ENCODE measurements around the gene FOXRED2. TPM values are rescaled to one million over a fixed set of nuclear protein-coding genes. Genes with fewer than 3 reads are reported as not detected.

Gene FOXRED2
- total and polyA plus RNA-seq, 2 of the 8 experiments (the other 6 are each of a cell fraction or from before 2014, with no cell fraction given): 11.5 to 27.8 TPM

DNA sequence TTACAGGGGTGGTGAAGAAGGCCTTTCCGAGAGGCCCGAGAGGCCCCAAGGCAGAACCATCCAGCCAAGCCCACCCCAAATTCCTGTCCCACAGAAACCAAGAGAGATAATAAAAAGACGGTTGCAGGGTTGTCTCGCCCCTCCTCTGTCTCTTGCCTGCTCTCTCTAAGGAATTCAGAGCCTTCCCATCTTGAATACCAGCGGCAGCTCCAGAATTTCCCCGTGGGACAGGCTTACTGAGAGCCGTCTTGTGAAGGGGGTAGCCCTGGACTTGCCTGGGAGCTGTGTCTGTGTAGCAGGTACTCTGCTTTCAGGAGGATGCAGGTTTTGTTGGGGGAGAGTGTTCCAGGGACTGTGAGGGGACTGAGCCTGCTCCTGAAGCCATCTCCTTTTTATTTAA, 31.7 kb upstream of the FOXRED2 start (continued):
- TF ChIP-seq JUND (IDR thresholded peaks at IDR 0.05; ENCODE audit: low read length): no peak
- no peak for TF ChIP-seq PHF8 (conservative IDR thresholded peaks at IDR 0.05; ENCODE audit: low read depth, low read length)
